IMR-90 (cell line): ENCODE results near the gene SERPINB5. TPM values are rescaled to one million over a fixed set of nuclear protein-coding genes. Genes with fewer than 3 reads are reported as not detected.
A peak's percentile ranks its signal among the peaks of the same experiment; 100 is the strongest.

Experiments used
- ATAC-seq: fragments of 200-7000 bp; cut with Tn5 transposase; 2 replicates; pipeline ENCODE4 v1.9.1; 2020; ENCODE audit warnings: low read depth, mild to moderate bottlenecking, moderate library complexity
- BruUV-seq: library from RNA; stranded (reverse); fragments of 400-500 nt; replicated peaks from 2 replicates; lab custom pipeline; 2021; lab: Mats Ljungman, UMichigan
- CTCF ChIA-PET: fragments of 300-600 bp; formaldehyde crosslinking; extraction: SDS; loops from one replicate; lab custom pipeline; 2021; ENCODE audit warnings: antibody characterized with exemption; lab: Yijun Ruan, JAX
- POLR2A ChIA-PET: fragments of 300-600 bp; sonication (Branson Sonifier 250); formaldehyde crosslinking; loops from one replicate; lab custom pipeline; 2022; ENCODE audit warnings: antibody characterized with exemption; ENCODE audit not compliant: unreplicated experiment; lab: Charles Lee
- DNase-seq: peaks from one replicate; pipeline ENCODE4 v3.0.0; 2013
- H2AFZ ChIP-seq: replicated peaks from 2 replicates; pipeline ENCODE3; 2013; ENCODE audit warnings: low read length, mild to moderate bottlenecking; ENCODE audit not compliant: poor library complexity
- H2AK5ac ChIP-seq: 2 replicates; pipeline ENCODE4 v1.6.1; 2013; ENCODE audit warnings: low read depth, low read length, inconsistent platforms
- H2AK9ac ChIP-seq: replicated peaks from 2 replicates; pipeline ENCODE3; 2013; ENCODE audit warnings: mild to moderate bottlenecking, low read depth, low read length, moderate library complexity; ENCODE audit not compliant: poor library complexity
- H2BK120ac ChIP-seq: 2 replicates; pipeline ENCODE4 v1.6.1; 2013; ENCODE audit warnings: low read depth, low read length, inconsistent platforms
- H2BK15ac ChIP-seq: 3 replicates; pipeline ENCODE4 v1.6.1; 2013; ENCODE audit warnings: low read depth, low read length, inconsistent platforms
- H2BK20ac ChIP-seq: 2 replicates; pipeline ENCODE4 v1.6.1; 2013; ENCODE audit warnings: low read depth, mild to moderate bottlenecking, inconsistent platforms, low read length, moderate library complexity
- H2BK5ac ChIP-seq: 2 replicates; pipeline ENCODE4 v1.6.1; 2013; ENCODE audit warnings: mild to moderate bottlenecking, low read depth, low read length, inconsistent platforms; ENCODE audit not compliant: poor library complexity, severe bottlenecking
- H3K14ac ChIP-seq: replicated peaks from 2 replicates; pipeline ENCODE4 v1.6.1; 2013; ENCODE audit warnings: low read depth, low read length, inconsistent platforms
- H3K18ac ChIP-seq: 2 replicates; pipeline ENCODE4 v1.6.1; 2013; ENCODE audit warnings: low read depth, low read length, control low read depth
- H3K23ac ChIP-seq: 2 replicates; pipeline ENCODE4 v1.6.1; 2013; ENCODE audit warnings: low read depth, low read length, inconsistent platforms
- H3K27ac ChIP-seq: 2 replicates; pipeline ENCODE4 v1.5.1; 2013; ENCODE audit warnings: mild to moderate bottlenecking, control low read depth, low read length; ENCODE audit not compliant: insufficient read depth
- H3K27me3 ChIP-seq: 2 replicates; pipeline ENCODE4 v1.6.1; 2013; ENCODE audit warnings: low read length; ENCODE audit not compliant: control insufficient read depth, insufficient read depth
- H3K36me3 ChIP-seq: 2 replicates; pipeline ENCODE4 v1.6.1; 2013; ENCODE audit warnings: low read length, mixed read lengths; ENCODE audit not compliant: control insufficient read depth, insufficient read depth
- H3K4ac ChIP-seq: 2 replicates; pipeline ENCODE4 v1.6.1; 2013; ENCODE audit warnings: low read depth, low read length, inconsistent platforms
- H3K4me1 ChIP-seq: 2 replicates; pipeline ENCODE4 v1.6.1; 2013; ENCODE audit warnings: low read length, mixed read lengths; ENCODE audit not compliant: control insufficient read depth, insufficient read depth
- H3K4me2 ChIP-seq: 2 replicates; pipeline ENCODE4 v1.6.1; 2013; ENCODE audit warnings: low read depth, mild to moderate bottlenecking, control low read depth, low read length, moderate library complexity
- H3K4me3 ChIP-seq: 2 replicates; pipeline ENCODE4 v1.5.1; 2013; ENCODE audit warnings: low read depth, mild to moderate bottlenecking, control low read depth, low read length, moderate library complexity; ENCODE audit not compliant: insufficient read depth
- H3K56ac ChIP-seq: 2 replicates; pipeline ENCODE4 v1.6.1; 2013; ENCODE audit warnings: low read length, inconsistent platforms; ENCODE audit not compliant: insufficient read depth; ENCODE audit errors: extremely low read depth
- H3K79me1 ChIP-seq, 2 experiments: 2 replicates each; pipeline ENCODE4 v1.6.1; 2013; ENCODE audit warnings: low read length in 2 of 2, inconsistent platforms in 1 of 2, low read depth in 1 of 2
- H3K9ac ChIP-seq: 2 replicates; pipeline ENCODE4 v1.6.1; 2013; ENCODE audit warnings: low read depth, low read length, control low read depth
- H3K9me1 ChIP-seq: 2 replicates; pipeline ENCODE4 v1.6.1; 2013; ENCODE audit warnings: low read length, inconsistent platforms; ENCODE audit not compliant: insufficient read depth
- H3K9me3 ChIP-seq: 2 replicates; pipeline ENCODE4 v1.6.1; 2013; ENCODE audit warnings: low read length; ENCODE audit not compliant: control insufficient read depth, insufficient read depth
- H4K20me1 ChIP-seq: 2 replicates; pipeline ENCODE4 v1.6.1; 2013; ENCODE audit warnings: low read length, inconsistent platforms; ENCODE audit not compliant: insufficient read depth
- H4K5ac ChIP-seq: 2 replicates; pipeline ENCODE4 v1.6.1; 2013; ENCODE audit warnings: mild to moderate bottlenecking, low read depth, low read length, control low read depth
- H4K8ac ChIP-seq, 2 experiments: 2 replicates each; pipeline ENCODE4 v1.6.1; 2013; ENCODE audit warnings: low read depth in 2 of 2, low read length in 2 of 2, control low read depth in 1 of 2, inconsistent platforms in 1 of 2
- H4K91ac ChIP-seq: 2 replicates; pipeline ENCODE4 v1.6.1; 2013; ENCODE audit warnings: low read depth, low read length, inconsistent platforms; ENCODE audit not compliant: insufficient read depth
- BHLHE40 ChIP-seq: fragments of 150-350 bp; IDR thresholded peaks from 2 replicates; pipeline ENCODE4 v1.6.1; 2016; ENCODE audit warnings: mild to moderate bottlenecking, low read depth, low read length
- CEBPB ChIP-seq: IDR thresholded peaks from 2 replicates; pipeline ENCODE4 v1.6.1; 2012; ENCODE audit warnings: low read depth, low read length, improper control_type of control experiment
- CHD1 ChIP-seq: IDR thresholded peaks from 2 replicates; pipeline ENCODE4 v1.6.1; 2012; ENCODE audit warnings: low read depth, low read length, improper control_type of control experiment
- FOS ChIP-seq: fragments of 150-350 bp; IDR thresholded peaks from 2 replicates; pipeline ENCODE4 v1.6.1; 2016; ENCODE audit warnings: low read depth, low read length
- MAFK ChIP-seq: IDR thresholded peaks from 2 replicates; pipeline ENCODE4 v1.6.1; 2012; ENCODE audit warnings: low read depth, low read length, improper control_type of control experiment
- MAZ ChIP-seq: IDR thresholded peaks from 2 replicates; pipeline ENCODE4 v1.6.1; 2012; ENCODE audit warnings: low read depth, mild to moderate bottlenecking, low read length, improper control_type of control experiment, moderate library complexity, borderline replicate concordance
- MXI1 ChIP-seq: IDR thresholded peaks from 2 replicates; pipeline ENCODE4 v1.6.1; 2012; ENCODE audit warnings: low read depth, mild to moderate bottlenecking, low read length, moderate library complexity, borderline replicate concordance
- NFE2L2 ChIP-seq: fragments of 150-350 bp; IDR thresholded peaks from 2 replicates; pipeline ENCODE4 v1.6.1; 2016; ENCODE audit warnings: low read depth, mild to moderate bottlenecking, low read length
- POLR2A ChIP-seq: IDR thresholded peaks from 2 replicates; pipeline ENCODE4 v1.6.1; 2012; ENCODE audit warnings: mild to moderate bottlenecking, low read depth, low read length
- RAD21 ChIP-seq: IDR thresholded peaks from 2 replicates; pipeline ENCODE4 v1.6.1; 2012; ENCODE audit warnings: low read length, improper control_type of control experiment
- RCOR1 ChIP-seq: IDR thresholded peaks from 2 replicates; pipeline ENCODE4 v1.6.1; 2012; ENCODE audit warnings: mild to moderate bottlenecking, low read length, improper control_type of control experiment; ENCODE audit not compliant: insufficient replicate concordance
- RFX5 ChIP-seq: IDR thresholded peaks from 2 replicates; pipeline ENCODE4 v1.8.0; 2012; ENCODE audit warnings: low read depth, mild to moderate bottlenecking, low read length, moderate library complexity
- SMC3 ChIP-seq: fragments of 150-350 bp; IDR thresholded peaks from 2 replicates; pipeline ENCODE4 v1.6.1; 2016; ENCODE audit warnings: low read depth, mild to moderate bottlenecking, antibody characterized with exemption, low read length, moderate library complexity
- WGBS, 2 experiments: methylation state at CpG; one replicate each; pipeline versions ENCODE4 v1.1.5 to v1.1.7; 2013; ENCODE audit warnings: missing lambda C conversion rate in 2 of 2; ENCODE audit not compliant: insufficient read length in 1 of 2; ENCODE audit errors: extremely low coverage in 2 of 2; 5-methylcytosine and 5-hydroxymethylcytosine counted together
- dilution Hi-C: fragments of 300-500 bp; cut with HindIII; formaldehyde crosslinking; loops from one replicate; pipeline ENCODE4 v1.14.3; 2018; ENCODE audit warnings: low sequenced_read_pairs; ENCODE audit not compliant: unreplicated experiment
- in situ Hi-C: fragments of 300-500 bp; cut with MboI; formaldehyde crosslinking; loops from 3 replicates; pipeline ENCODE4 v1.14.3; 2019; ENCODE audit warnings: low sequenced_read_pairs, inconsistent platforms, mixed read lengths
- intact Hi-C: fragments of 100-400 bp; cut with micrococcal nuclease; formaldehyde crosslinking; loops from 2 replicates; pipeline ENCODE4 v1.10.0; 2022
- polyA plus RNA-seq, 3 experiments: library from polyadenylated mRNA; depleted of rRNA; stranded (reverse); fragments of >200 nt; gene quantifications; 2 replicates each; pipeline ENCODE4 v1.2.3, GENCODE V29; 2012; ENCODE audit warnings: low replicate concordance in 1 of 3
- total RNA-seq: library from RNA; depleted of rRNA; stranded (reverse); fragments of >200 nt; gene quantifications from 2 replicates; pipeline ENCODE4 v1.2.3, GENCODE V29; 2012
- TF ChIP-seq, protein P1 (sequence below): conservative IDR thresholded peaks from 2 replicates; pipeline ENCODE4 v1.5.1; 2012; ENCODE audit warnings: mild to moderate bottlenecking, low read depth, low read length, improper control_type of control experiment
- TF ChIP-seq, protein P2 (sequence below): fragments of 150-350 bp; IDR thresholded peaks from 2 replicates; pipeline ENCODE4 v1.6.1; 2016; ENCODE audit warnings: low read depth, mild to moderate bottlenecking, low read length, moderate library complexity, borderline replicate concordance
- TF ChIP-seq, protein P3 (sequence below): fragments of 150-350 bp; IDR thresholded peaks from 2 replicates; pipeline ENCODE4 v1.6.1; 2017; ENCODE audit warnings: mild to moderate bottlenecking, antibody characterized with exemption, low read length, low read depth

Gene SERPINB5
- total and polyA plus RNA-seq, 2 of the 4 experiments (the other 2 are of a cell fraction): not detected

DNA sequence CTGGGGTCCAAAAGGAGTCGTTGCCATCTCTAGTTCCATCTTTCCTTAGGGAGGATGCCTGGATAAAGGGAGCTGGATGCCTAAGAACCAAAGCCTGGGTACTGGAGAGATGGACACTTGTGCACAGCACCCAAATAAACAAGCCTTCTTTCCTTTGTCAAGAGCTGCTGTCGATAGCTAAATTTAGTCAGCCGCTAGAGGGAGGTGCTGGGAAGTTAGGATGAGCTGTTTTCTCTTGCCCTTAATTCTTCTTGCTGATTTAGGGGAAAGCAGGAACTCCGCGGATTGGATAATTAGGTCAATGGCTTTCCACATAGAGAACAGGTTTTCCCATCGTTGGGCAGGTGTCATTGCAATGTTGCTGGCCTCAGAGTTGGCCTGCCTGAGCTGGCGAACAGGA is 34.5 kb downstream of the SERPINB5 start:
- DNase-seq (peak; percentile 63), ATAC-seq (peak; percentile 81)
- Histone ChIP-seq H4K5ac (no peak overlapping the region), H2BK5ac (no peak overlapping the region), H3K79me1 (no peaks in the 10 kb centered on the region), H4K8ac (no peak overlapping the region), H3K27ac (no peak overlapping the region), H3K56ac (no peak overlapping the region), H3K4me1 (no peaks in the 10 kb centered on the region), H3K14ac (no peak overlapping the region), H2BK15ac (no peak overlapping the region), H2AK9ac (no peak overlapping the region), H2AK5ac (no peak overlapping the region), H3K18ac (no peak overlapping the region), H3K9me3 (no peaks in the 10 kb centered on the region), H2BK20ac (no peak overlapping the region), H3K4me3 (no peak overlapping the region), H3K36me3 (no peaks in the 10 kb centered on the region), H2BK120ac (no peak overlapping the region), H3K9me1 (no peaks in the 10 kb centered on the region), H3K27me3 (peaks cover 15% of the 10 kb centered on the region), H3K9ac (no peak overlapping the region), H2AFZ (peak overlapping the region; percentile 60), H4K20me1 (no peaks in the 10 kb centered on the region), H3K4ac (no peak overlapping the region), H3K23ac (no peak overlapping the region), H4K91ac (no peak overlapping the region), H3K4me2 (no peak overlapping the region)
- POLR2A ChIA-PET: no interaction called here
- TF ChIP-seq MXI1: no peak
- no peak for TF ChIP-seq RCOR1
- no peak for TF ChIP-seq RFX5
- no peak for TF ChIP-seq CEBPB
- no peak for TF ChIP-seq CHD1
- TF ChIP-seq FOS: no peak
- no peak for TF ChIP-seq NFE2L2
- TF ChIP-seq, protein P1, sequence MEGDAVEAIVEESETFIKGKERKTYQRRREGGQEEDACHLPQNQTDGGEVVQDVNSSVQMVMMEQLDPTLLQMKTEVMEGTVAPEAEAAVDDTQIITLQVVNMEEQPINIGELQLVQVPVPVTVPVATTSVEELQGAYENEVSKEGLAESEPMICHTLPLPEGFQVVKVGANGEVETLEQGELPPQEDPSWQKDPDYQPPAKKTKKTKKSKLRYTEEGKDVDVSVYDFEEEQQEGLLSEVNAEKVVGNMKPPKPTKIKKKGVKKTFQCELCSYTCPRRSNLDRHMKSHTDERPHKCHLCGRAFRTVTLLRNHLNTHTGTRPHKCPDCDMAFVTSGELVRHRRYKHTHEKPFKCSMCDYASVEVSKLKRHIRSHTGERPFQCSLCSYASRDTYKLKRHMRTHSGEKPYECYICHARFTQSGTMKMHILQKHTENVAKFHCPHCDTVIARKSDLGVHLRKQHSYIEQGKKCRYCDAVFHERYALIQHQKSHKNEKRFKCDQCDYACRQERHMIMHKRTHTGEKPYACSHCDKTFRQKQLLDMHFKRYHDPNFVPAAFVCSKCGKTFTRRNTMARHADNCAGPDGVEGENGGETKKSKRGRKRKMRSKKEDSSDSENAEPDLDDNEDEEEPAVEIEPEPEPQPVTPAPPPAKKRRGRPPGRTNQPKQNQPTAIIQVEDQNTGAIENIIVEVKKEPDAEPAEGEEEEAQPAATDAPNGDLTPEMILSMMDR: peak; percentile 58
- TF ChIP-seq, protein P2, sequence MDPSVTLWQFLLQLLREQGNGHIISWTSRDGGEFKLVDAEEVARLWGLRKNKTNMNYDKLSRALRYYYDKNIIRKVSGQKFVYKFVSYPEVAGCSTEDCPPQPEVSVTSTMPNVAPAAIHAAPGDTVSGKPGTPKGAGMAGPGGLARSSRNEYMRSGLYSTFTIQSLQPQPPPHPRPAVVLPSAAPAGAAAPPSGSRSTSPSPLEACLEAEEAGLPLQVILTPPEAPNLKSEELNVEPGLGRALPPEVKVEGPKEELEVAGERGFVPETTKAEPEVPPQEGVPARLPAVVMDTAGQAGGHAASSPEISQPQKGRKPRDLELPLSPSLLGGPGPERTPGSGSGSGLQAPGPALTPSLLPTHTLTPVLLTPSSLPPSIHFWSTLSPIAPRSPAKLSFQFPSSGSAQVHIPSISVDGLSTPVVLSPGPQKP: no peak
- peak; percentile 50; the same call in 1 of the 2 replicates for TF ChIP-seq MAFK
- TF ChIP-seq, protein P3, sequence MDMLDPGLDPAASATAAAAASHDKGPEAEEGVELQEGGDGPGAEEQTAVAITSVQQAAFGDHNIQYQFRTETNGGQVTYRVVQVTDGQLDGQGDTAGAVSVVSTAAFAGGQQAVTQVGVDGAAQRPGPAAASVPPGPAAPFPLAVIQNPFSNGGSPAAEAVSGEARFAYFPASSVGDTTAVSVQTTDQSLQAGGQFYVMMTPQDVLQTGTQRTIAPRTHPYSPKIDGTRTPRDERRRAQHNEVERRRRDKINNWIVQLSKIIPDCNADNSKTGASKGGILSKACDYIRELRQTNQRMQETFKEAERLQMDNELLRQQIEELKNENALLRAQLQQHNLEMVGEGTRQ: no peak
- peak; percentile 53 for TF ChIP-seq SMC3
- peak; percentile 43 for TF ChIP-seq RAD21
- no peak for TF ChIP-seq POLR2A
- TF ChIP-seq BHLHE40: no peak
- TF ChIP-seq MAZ: no peak
- no CpG with 5 or more reads among the region's 7 CpGs for WGBS, 2 experiments
- intact Hi-C loops: no loop called here
- CTCF ChIA-PET: interaction anchor here (0.7 to 1.9 kb wide), 8 partner anchors 9 to 336 kb away, joined by 3 to 11 read pairs (median 5); no protein-coding TSS in a partner anchor
- no TSS peak for BruUV-seq
- dilution Hi-C loops: no loop called here
- in situ Hi-C loops: no loop called here
